Liver (tissue), 3 donors: ENCODE data around the gene SNX1.

Experiments used
- EGR1 ChIP-seq, 2 donors: IDR thresholded peaks; 2 replicates each; pipeline ENCODE4 v1.6.1; 2016 to 2018; ENCODE audit warnings: antibody characterized with exemption in 2 of 2, low read depth in 2 of 2
- FOXA1 ChIP-seq: IDR thresholded peaks from 2 replicates; pipeline ENCODE4 v1.6.1; 2016; ENCODE audit warnings: antibody characterized with exemption
- HNF4A ChIP-seq, 2 donors: conservative IDR thresholded peaks; 2 replicates each; pipeline ENCODE4 v1.6.1; 2016; ENCODE audit warnings: antibody characterized with exemption in 2 of 2, mild to moderate bottlenecking in 2 of 2
- JUND ChIP-seq, 2 donors: IDR thresholded peaks; 2 replicates each; pipeline ENCODE4 v1.6.1; 2016; ENCODE audit warnings: antibody characterized with exemption in 2 of 2
- NR2F2 ChIP-seq: IDR thresholded peaks from 2 replicates; pipeline ENCODE4 v1.6.1; 2016; ENCODE audit warnings: antibody characterized with exemption
- RAD21 ChIP-seq, 2 donors: IDR thresholded peaks; 2 replicates each; pipeline ENCODE4 v1.6.1; 2016; ENCODE audit warnings: antibody characterized with exemption in 2 of 2, mild to moderate bottlenecking in 2 of 2
- TAF1 ChIP-seq: conservative IDR thresholded peaks from 2 replicates; pipeline ENCODE4 v1.6.1; 2016; ENCODE audit warnings: antibody characterized with exemption, mild to moderate bottlenecking
- YY1 ChIP-seq: IDR thresholded peaks from 2 replicates; pipeline ENCODE4 v1.6.1; 2016; ENCODE audit warnings: antibody characterized with exemption, mild to moderate bottlenecking
- TF ChIP-seq, protein P1 (sequence below): IDR thresholded peaks from 2 replicates; pipeline ENCODE4 v1.6.1; 2016; ENCODE audit warnings: antibody characterized with exemption
- TF ChIP-seq, protein P2 (sequence below): fragments of 150-350 bp; IDR thresholded peaks from 2 replicates; pipeline ENCODE4 v1.5.1; 2017; ENCODE audit warnings: improper control_type of control experiment, low read depth, low read length; ENCODE audit not compliant: missing input control
- TF ChIP-seq, protein P3 (sequence below): IDR thresholded peaks from 2 replicates; pipeline ENCODE4 v1.6.1; 2016; ENCODE audit warnings: antibody characterized with exemption, mild to moderate bottlenecking
- TF ChIP-seq, protein P4 (sequence below): IDR thresholded peaks from 2 replicates; pipeline ENCODE4 v1.6.1; 2016; ENCODE audit warnings: antibody characterized with exemption
- TF ChIP-seq, protein P5 (sequence below): IDR thresholded peaks from 2 replicates; pipeline ENCODE4 v1.6.1; 2016; ENCODE audit warnings: antibody characterized with exemption
- donor health status: healthy.
- donor health status: healthy.

DNA sequence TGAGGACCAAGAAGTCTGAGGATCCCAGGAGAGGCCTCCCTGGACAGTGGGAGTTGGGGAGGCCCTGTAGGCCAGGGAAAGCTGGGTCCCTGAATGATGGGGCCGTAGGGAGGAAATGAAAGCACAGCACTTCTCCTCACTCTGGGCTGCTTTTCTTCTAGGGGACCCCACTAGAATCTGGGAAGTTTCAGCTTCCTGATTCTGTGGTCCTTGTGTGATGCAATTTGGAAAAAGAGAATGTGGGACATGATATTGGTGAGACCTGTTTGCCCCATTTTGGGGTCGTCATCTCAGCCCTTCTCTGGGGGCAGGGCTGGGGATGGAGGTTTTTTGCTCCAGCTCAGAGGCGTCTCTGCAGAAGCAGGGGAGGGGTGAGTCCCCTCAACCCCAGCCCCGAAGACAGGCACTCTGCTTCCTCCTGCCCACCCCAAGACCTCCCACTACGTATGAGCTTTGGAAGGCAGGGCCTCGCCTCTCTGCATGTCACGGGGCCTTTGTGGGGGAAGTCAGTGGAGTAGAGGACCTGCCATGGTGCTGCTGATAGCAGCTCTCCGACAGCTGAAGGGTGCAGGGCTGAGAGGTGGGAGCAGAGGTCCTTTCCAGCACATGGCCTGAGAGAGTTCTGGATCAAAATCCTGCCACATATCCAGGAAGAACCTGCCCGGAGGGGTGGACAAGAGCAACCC is 54.3 kb downstream of the SNX1 start:
- TF ChIP-seq, protein P1, sequence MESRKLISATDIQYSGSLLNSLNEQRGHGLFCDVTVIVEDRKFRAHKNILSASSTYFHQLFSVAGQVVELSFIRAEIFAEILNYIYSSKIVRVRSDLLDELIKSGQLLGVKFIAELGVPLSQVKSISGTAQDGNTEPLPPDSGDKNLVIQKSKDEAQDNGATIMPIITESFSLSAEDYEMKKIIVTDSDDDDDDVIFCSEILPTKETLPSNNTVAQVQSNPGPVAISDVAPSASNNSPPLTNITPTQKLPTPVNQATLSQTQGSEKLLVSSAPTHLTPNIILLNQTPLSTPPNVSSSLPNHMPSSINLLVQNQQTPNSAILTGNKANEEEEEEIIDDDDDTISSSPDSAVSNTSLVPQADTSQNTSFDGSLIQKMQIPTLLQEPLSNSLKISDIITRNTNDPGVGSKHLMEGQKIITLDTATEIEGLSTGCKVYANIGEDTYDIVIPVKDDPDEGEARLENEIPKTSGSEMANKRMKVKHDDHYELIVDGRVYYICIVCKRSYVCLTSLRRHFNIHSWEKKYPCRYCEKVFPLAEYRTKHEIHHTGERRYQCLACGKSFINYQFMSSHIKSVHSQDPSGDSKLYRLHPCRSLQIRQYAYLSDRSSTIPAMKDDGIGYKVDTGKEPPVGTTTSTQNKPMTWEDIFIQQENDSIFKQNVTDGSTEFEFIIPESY, result no peak
- TF ChIP-seq, protein P2, sequence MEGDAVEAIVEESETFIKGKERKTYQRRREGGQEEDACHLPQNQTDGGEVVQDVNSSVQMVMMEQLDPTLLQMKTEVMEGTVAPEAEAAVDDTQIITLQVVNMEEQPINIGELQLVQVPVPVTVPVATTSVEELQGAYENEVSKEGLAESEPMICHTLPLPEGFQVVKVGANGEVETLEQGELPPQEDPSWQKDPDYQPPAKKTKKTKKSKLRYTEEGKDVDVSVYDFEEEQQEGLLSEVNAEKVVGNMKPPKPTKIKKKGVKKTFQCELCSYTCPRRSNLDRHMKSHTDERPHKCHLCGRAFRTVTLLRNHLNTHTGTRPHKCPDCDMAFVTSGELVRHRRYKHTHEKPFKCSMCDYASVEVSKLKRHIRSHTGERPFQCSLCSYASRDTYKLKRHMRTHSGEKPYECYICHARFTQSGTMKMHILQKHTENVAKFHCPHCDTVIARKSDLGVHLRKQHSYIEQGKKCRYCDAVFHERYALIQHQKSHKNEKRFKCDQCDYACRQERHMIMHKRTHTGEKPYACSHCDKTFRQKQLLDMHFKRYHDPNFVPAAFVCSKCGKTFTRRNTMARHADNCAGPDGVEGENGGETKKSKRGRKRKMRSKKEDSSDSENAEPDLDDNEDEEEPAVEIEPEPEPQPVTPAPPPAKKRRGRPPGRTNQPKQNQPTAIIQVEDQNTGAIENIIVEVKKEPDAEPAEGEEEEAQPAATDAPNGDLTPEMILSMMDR, result no peak
- TF ChIP-seq, protein P3, sequence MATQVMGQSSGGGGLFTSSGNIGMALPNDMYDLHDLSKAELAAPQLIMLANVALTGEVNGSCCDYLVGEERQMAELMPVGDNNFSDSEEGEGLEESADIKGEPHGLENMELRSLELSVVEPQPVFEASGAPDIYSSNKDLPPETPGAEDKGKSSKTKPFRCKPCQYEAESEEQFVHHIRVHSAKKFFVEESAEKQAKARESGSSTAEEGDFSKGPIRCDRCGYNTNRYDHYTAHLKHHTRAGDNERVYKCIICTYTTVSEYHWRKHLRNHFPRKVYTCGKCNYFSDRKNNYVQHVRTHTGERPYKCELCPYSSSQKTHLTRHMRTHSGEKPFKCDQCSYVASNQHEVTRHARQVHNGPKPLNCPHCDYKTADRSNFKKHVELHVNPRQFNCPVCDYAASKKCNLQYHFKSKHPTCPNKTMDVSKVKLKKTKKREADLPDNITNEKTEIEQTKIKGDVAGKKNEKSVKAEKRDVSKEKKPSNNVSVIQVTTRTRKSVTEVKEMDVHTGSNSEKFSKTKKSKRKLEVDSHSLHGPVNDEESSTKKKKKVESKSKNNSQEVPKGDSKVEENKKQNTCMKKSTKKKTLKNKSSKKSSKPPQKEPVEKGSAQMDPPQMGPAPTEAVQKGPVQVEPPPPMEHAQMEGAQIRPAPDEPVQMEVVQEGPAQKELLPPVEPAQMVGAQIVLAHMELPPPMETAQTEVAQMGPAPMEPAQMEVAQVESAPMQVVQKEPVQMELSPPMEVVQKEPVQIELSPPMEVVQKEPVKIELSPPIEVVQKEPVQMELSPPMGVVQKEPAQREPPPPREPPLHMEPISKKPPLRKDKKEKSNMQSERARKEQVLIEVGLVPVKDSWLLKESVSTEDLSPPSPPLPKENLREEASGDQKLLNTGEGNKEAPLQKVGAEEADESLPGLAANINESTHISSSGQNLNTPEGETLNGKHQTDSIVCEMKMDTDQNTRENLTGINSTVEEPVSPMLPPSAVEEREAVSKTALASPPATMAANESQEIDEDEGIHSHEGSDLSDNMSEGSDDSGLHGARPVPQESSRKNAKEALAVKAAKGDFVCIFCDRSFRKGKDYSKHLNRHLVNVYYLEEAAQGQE, result no peak
- no peak for TF ChIP-seq TAF1
- TF ChIP-seq, protein P4, sequence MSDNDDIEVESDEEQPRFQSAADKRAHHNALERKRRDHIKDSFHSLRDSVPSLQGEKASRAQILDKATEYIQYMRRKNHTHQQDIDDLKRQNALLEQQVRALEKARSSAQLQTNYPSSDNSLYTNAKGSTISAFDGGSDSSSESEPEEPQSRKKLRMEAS, result no peak
- TF ChIP-seq, protein P5, sequence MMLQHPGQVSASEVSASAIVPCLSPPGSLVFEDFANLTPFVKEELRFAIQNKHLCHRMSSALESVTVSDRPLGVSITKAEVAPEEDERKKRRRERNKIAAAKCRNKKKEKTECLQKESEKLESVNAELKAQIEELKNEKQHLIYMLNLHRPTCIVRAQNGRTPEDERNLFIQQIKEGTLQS, result no peak
- no peak for TF ChIP-seq JUND (IDR thresholded peaks at IDR 0.05)
- TF ChIP-seq HNF4A (conservative IDR thresholded peaks at IDR 0.05), result no peak
- no peak for TF ChIP-seq RAD21 (IDR thresholded peaks at IDR 0.05)
- TF ChIP-seq FOXA1, result no peak
- TF ChIP-seq YY1, result no peak
- TF ChIP-seq NR2F2, result no peak
- no peak for TF ChIP-seq EGR1 (IDR thresholded peaks at IDR 0.05; ENCODE audit: low read depth in 2 of 2)
